SHP77 (cell line): ENCODE measurements around the gene DACH1.

Experiments
- DNase-seq, 2 experiments: peaks; one replicate each; lab custom pipeline; 2025; lab: John Stamatoyannopoulos, UW

Gene DACH1

DNA sequence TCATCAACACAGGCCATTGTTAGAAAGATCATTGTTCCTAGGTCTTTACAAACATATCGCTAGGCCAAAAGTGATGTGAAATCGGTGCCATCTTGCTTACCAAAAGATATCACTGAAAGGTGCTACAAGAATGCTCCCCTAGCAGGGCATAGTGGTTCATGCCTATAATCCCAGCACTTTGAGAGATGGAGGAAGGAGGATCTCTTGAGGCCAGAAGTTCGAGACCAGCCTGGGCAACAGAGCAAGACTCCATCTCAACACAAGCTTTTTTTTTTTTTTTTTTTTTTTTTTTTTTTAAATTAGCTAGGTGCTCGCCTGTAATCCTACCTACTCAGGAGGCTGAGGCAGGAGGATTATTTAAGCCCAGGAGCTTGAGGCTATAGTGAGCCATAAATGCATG, 92.1 kb downstream of the DACH1 start:
- DNase-seq = no peak

DNA sequence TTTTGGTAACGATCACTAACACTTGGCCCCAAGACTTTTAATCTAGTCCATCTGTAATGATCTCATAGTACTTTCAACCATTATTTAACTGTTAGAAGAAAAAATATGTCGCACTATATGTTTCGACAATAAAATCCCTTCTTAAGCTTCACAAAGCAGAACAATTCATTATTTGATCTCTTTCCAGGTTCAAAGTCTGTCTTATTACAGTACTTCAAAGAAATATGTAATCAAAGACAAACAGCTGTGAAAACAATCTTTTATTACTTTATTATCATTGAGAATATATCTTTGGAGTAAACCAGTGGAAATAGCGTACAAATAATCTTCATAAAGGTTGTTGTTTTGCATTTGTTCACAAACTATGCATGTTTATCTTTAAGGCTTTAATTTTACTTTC, 93.5 kb downstream of the DACH1 start:
- no peak for DNase-seq

DNA sequence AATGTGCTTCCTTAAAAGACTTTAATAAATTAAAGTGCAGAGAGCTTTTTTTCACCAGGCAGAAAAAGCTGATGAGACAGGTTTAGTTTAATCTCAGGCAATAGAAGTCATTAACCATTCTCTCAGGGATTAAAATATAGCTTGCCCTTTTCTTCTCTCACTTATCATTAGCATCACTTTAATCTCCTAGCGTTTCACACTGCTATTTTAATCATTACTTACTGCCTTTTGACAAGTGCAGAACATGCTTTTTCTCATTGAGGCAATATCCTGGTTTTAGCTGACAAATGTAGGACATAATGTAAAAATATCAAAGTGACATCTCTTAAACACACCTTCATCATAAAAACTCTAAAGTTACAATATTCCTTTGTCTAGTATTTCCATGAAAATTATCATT, 94.6 kb downstream of the DACH1 start:
- DNase-seq = no peak

DNA sequence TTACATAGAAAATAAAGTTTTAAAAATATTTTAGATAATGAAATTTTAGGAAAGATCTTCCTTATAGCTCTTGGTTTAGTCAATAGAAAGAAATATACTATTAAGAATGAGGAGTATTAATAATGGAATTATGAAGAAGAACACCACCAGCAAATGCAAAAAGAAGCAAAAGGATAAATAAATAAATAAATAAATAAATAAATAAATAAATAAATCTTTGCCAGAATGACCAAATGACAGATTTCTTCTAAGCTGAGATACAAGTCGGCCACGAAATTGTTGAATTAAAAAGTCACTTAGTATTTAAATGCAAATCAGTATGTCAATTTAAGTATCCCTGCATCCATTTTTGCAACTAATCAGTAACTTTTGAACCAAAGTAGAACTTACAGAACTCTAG, 95.9 kb downstream of the DACH1 start:
- no peak for DNase-seq

DNA sequence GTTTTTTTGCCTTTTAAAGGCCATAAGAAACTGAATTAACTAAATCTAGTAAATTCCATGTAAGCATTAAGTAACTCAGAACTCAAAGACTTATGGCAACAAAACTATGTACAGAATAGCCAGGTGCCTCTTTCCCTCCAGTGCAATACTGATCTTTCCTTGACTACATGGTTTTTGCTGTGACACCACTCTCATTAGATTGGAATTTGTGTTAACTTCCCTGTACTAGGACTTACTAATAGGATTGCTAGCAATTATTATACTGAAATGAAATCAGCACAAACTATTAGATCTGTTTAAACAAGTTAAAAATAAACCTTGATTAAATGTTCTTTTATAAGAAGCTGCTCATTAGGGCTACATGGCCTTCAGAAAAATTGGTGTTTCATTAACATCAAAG, 96.3 kb downstream of the DACH1 start:
- DNase-seq = no peak

DNA sequence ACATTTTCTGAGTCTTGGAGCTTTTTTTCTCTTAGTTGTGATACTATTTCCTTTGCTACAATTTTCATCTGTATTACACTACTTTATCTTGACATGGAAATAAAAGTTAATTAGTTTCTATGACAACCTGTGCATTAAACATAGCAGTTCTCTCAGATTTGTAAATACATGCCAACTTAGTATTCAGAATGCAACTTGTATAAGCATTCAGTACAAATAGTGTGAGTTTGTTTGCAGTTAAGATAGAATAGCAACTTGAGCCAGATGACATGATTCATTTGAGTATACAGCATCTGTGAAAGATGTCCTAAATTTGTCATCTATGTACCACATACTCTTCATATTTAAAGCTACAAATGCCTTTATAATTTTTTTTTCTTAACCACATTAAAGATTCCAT, 98.1 kb downstream of the DACH1 start:
- no peak for DNase-seq

DNA sequence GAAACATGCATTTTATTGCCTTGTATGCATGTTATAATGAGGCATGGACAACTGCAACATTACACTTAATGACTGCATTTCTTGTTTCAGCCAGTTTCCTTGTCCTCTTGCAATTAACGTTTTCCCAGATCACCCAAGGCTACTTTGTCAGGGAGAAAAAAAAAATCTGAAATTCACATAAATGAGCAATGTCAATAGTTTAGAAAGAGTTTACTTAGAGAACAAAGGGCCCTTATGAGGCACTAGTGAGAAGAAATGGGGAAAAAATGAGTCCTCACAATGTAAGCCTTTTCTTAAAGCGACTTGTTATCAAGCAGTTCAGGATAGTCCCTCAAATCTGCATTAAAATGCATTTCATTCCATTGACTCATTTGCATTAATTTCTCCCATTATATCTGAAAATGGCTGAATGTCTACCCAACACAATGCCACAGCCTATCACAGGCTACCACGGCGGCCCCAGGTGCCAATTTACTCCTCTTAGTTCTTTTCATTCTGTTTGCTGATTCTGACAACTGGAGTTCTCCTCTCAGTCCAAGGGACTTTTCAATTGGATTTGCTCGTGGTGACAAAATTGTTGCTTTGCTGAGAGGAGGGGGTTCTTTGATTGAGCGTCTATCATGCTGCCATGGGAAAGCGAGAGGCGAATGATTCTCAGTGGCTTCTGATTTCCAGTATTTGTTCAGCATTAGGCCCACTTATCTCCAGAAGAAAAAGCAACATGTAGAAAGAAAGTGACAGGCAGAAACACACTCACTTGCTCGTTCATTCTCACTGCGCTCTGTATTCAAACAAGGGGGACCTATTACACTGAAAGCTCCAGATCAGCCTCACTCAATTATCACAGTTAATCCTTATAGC, 107.1 kb downstream of the DACH1 start:
- DNase-seq = no peak

DNA sequence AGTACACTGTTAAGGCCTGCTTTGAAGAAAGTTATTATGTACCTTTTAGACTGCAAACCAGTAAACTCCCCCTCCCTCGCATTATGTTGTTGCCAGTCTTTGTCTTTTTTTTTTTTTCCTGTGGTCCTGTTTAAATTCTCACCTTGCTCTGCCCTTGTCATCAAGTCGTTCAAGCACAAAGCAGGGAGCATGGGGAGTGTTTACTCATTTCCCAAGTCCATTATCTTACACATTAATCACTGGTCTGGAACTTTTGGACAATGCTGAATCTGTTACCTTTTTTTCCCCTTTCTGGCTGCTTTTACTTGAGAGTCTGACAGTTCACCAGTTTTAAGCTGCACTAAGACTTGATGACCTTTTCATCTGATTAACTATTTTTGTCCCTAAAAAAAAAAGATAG, 108.2 kb downstream of the DACH1 start:
- no peak for DNase-seq

DNA sequence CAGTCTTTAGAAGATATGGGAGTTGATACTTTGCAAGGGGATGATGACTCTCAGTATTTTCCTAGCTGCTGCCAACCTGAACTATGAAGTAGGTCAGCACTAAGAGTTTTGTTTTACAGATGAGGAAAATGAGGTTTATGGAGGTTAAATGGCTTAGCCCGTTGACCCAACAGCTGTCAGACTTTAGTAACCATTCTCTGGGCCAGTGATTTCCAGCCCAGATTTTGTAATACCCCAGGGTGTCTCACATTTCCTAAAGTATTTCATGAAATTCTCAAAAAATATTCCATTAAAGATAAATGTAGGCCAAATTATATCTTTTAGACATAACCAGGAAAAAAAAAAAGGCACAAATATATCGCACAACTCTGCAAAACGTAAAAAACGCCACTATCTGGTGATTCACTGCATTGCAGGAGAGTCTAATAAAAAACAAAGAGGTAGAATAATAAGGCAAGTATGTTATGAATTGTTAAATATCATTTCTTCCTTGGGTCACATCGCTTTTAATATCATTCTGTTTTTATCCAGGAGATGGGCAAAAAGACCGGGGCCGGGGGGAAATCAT, 112.5 kb downstream of the DACH1 start:
- no peak for DNase-seq

DNA sequence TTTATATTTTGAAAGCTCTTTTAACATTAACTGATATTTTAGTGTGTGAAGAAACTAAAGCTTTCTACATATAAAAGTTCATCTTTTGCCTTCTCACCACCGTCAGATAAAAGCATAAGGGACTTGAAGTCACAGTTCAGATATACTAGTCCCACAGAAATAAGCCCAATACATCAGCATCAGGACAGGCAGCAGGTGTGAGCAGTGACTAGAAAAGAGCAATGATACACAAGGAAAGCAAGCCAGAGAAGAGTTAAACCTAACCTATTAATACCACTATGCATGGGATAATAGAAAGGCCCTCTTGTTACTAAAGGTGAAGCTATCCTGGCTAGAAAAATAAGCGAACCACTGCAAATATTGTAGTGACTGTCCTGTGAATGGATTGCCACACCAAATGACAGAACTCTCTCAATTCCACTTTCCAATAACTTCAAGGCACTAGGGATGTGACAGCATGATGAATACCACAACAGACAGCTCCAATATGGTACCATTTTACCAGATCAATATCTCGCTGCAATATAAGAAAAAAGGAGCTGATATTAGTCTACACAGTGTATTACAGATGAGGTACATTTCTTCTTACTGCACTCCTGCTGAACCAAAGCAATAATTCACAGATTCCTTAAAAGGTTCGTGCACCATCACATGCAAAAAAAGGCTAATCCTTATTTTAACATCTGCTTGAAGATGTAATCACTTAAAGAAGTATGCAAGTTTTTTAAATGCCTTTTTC, 114.1 kb downstream of the DACH1 start:
- DNase-seq = no peak

DNA sequence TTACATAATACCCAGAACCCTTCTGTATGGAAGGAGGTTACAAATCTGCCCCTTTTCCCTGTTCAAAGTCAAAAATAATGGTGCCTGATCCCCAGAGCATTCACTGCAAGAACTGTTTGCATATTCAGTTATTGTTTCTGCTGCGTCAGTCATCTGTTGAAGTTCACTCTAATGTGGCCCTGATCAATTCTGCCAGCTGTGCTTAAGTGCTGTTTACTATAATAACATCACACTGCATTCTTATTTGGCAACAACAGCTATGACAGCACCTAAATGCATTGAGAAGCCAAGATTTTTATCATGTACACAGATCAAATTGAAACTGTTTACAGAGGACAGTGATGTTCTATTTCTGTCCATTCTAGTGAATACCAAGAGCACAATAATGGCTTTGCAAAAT, 115.9 kb downstream of the DACH1 start:
- DNase-seq = peak; percentile 12 to 34

DNA sequence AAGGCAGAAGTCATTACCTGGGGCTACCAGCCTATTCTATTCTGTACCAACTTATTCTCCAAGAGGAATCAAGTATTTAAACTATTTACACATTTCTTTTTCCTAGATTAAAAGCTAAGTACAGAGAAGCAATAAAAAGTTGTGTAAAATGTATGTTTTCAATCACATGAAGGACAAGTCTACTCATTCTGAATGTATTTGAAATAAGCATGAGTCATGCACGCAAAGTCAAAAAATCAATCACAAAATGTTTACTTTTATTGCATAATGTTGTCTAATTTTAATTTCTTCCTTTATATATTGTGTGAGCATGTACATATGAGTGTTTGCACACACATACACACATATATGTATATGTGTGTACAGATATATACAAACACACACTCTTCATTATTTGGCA, 136.7 kb downstream of the DACH1 start:
- DNase-seq = no peak

DNA sequence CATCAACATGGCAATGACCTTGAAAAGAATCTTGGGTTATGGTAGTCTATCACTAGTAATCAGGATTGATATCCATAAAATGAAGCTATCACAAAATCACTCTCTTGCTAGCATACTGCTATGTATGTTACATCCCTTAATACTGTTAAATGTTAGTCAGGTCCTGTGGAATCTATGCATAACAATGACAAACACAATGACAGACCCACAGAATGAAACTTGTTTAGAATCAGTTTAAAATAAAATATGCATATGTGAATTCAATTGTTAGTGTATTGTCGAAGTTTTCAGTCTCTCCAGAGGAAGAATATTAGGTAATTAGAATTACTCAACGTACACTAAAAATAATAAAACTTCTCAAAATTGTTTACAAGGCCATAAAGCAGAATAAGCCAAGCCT, 137.6 kb downstream of the DACH1 start:
- no peak for DNase-seq

DNA sequence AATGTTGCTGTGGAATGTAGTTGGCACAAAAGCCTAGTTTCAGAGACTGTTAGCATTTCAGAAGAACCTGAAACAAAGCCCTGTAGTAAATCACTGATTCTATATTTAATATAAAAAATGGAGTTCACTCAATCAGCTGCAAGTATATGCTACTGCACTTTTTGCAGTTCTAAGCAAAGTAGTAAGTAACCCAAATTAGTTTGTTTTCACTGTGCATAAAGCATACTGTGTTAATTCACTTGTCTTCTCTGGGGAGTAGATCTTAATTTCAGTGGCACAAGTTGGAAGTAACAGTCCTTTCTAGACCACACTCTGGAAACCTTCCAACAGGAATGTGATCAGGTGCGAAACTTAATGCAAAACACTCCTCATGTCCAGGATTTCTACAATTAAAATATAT, 139.3 kb downstream of the DACH1 start:
- DNase-seq = no peak

DNA sequence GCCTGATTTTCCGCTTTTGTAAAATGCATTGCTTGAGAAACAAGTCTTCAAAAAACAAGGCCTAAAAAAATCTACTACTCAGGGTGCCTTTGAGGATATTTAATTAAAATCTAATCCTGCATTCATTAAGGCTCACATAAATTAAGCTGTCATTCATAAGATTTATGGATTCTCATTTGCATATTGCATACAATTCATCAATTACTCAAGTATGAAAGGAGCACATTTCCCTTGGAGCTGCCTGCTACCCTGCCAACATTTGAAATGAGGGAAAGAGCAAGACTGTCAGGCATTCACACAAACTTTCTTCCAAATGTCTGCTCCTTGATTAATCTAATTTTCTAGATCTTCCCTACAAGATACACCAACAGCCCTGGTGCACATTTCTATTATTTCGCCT, 140.0 kb downstream of the DACH1 start:
- no peak for DNase-seq

DNA sequence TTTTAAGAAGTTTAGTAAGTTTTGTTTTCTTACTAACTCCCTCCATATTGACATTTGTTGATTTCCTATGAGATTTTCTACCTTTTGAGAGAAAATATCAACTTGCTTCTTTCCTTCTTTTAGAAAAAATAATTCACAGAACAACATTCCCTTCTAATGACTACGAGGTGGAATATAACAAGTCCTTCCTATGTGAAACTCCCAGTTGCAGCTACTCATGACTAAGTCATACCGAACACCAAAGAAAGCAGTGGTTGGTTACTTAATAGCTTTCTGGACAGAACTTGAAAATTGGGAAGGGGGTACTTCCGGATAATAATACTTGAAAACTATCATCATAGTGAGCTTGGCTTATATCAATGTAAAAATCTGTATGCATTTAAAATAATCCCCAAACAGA, 144.8 kb downstream of the DACH1 start:
- DNase-seq = no peak

DNA sequence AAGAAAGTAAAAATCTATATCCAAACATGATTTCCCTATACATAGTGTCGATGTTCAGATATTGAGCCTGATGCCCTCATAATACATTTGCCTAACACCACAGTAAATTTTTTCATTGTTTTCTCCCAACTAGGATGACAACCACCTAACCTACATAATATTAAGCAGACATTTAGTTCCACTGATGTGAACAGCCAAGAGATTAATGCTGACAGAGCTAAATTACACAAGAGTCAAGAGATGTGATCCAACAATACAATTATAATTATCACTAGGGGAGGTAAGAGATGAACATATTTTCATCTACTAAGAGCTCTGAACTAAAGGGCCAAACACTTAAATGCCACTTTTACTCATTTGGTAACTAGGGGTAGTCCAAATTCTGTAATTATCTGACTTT, 145.9 kb downstream of the DACH1 start:
- no peak for DNase-seq

DNA sequence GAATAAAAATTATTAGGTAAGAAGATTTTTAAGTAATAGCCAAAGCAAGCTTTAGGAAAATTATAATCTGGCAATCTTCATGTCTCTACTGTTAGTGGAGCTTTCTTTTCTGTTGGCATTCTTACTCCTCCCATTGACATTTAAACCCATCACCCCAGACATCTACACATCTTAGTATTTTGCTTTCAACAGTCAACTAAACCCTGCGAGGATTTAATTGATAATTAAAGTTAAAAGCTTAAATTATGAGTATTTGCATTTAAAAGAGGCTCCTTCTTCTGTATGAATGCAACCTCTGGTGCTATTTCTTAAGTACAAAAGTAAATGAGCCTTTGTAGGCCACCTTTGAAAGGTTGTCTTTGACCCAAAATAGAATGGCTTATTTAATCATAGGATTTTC, 148.1 kb downstream of the DACH1 start:
- no peak for DNase-seq

DNA sequence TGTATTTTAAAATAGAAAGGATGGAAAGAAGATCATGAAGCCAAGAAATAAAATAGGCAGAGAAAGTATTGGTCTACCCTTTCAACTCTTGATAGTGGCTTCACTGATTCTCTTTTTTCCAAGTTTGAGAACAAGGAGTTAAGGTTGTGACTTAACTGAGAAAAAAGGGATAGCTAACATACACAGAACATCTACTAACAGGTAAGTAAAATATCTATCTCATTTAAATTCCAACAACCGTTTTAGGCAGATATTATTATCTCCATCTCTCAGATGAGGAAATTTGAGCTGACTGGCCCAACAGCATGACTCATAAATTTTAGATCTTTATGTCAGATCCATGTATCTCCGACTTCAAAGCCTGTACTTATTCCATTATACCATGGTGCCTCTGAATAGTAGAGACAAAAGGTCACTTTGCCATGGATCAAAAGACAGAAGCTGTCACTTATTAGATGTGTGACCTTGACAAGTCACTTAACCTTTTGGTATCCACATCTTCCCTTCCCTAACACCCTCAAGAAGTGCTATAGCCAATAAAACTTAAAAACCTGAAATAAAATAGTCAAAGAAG, 152.1 kb downstream of the DACH1 start:
- DNase-seq = no peak

DNA sequence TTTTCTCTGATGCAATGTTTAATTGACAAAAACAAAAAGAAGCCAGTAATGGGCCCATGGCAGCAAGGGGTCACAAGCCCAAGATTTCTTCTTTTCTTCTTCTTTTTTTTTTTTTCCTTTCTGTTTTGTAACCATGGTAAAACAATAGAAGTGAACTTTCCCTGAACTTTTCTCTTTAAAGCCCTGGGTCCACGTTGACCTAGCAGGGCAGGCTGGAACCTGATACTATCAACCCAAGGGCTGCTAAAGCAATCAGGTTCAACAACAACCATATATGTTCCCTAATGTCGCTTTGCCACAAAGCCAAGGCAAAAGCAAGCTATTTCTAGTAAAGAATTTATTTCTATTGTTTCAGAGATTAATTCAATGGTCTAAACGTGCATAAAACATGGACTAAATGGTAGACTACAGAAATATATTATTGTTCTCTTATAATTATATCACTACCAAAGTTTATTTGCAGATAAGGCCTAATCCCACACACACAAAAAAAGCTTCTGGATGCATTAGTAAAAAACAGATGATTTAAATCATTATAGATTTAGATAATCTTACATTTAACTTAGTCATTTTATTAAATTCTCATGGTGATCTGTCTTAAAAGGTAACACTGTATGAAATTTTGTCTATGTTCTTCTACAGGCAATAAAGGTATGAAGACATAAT, 153.9 kb downstream of the DACH1 start:
- DNase-seq = no peak

DNA sequence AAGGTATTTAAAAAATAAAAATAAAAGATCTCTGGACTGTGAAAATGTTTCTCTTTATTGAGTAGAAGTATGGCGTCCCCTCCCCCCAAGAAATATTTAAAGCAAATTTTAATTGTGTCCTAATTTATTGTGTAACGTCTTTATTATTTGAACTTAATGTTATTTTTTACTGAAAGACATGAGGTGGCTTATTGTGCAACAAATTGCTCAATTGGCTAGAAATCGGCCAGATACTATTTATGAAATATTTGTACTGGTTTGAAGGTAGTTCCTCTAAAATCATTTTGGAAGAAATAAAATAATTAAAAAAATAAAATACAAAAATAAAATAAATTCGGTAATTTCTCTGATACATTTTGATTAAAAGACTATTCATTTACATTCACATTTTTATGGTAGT, 162.3 kb downstream of the DACH1 start:
- DNase-seq = no peak

DNA sequence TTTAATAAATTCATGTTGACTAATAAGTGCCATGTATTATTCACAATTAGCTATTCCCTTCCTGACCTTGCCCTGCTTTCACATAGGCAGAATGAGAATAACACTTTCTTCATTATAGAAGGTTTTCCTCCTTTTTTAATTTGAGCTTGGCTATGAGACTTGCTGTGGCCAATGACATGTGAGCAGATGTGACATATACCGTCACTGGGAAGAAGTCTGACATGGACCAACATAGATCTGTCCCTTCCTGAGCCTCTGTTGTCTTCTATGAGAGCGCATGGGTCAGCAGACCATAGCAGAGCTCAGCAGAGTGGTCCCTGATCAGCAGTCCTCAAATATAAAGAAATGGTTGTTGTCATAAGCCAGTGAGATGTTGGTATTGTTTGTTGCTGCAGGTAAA, 163.9 kb downstream of the DACH1 start:
- DNase-seq = no peak
